Progenitor cell of endocrine pancreas (in vitro differentiated cells): Measurements from ENCODE around the gene VDR. TPM values are rescaled to one million over a fixed set of nuclear protein-coding genes. Genes with fewer than 3 reads are reported as not detected.

Source experiments
- DNase-seq: peaks from one replicate; pipeline ENCODE4 v3.0.0; 2021; ENCODE audit warnings: low spot score; ENCODE audit not compliant: unreplicated experiment
- H3K27ac Mint-ChIP-seq: 2 replicates; pipeline ENCODE4 v1.8.0; 2021; ENCODE audit warnings: mild to moderate bottlenecking, moderate library complexity, mixed read lengths
- H3K27me3 Mint-ChIP-seq: 2 replicates; pipeline ENCODE4 v1.8.0; 2021; ENCODE audit warnings: mixed read lengths
- H3K36me3 Mint-ChIP-seq: 2 replicates; pipeline ENCODE4 v1.8.0; 2022; ENCODE audit warnings: mixed read lengths; ENCODE audit not compliant: insufficient read depth
- H3K4me1 Mint-ChIP-seq: 2 replicates; pipeline ENCODE4 v1.8.0; 2021; ENCODE audit warnings: low read depth, mixed read lengths
- H3K4me3 Mint-ChIP-seq: 2 replicates; pipeline ENCODE4 v1.8.0; 2021; ENCODE audit warnings: low read depth, mild to moderate bottlenecking, moderate library complexity, mixed read lengths
- H3K9me3 Mint-ChIP-seq: 2 replicates; pipeline ENCODE4 v1.8.0; 2021; ENCODE audit warnings: low read depth, mixed read lengths
- total RNA-seq: library from RNA; stranded (reverse); gene quantifications from 2 replicates; pipeline ENCODE4 v1.2.1, GENCODE V29; 2021
- TF ChIP-seq, protein P1 (sequence below): fragments of 200-600 bp; sonication (generic); IDR thresholded peaks from one replicate; pipeline ENCODE4 v1.5.0; 2021; ENCODE audit warnings: antibody characterized with exemption, mild to moderate bottlenecking; ENCODE audit not compliant: unreplicated experiment

The VDR gene
- total RNA-seq, 1 donor from 2014 or later, result 0.31 TPM

GRCh38 chr12:47942614-47943225 is 37.9 kb upstream of the VDR start:
- H3K27ac Mint-ChIP-seq, result no peak overlapping the region
- H3K4me3 Mint-ChIP-seq, result no peak overlapping the region
- TF ChIP-seq, protein P1, sequence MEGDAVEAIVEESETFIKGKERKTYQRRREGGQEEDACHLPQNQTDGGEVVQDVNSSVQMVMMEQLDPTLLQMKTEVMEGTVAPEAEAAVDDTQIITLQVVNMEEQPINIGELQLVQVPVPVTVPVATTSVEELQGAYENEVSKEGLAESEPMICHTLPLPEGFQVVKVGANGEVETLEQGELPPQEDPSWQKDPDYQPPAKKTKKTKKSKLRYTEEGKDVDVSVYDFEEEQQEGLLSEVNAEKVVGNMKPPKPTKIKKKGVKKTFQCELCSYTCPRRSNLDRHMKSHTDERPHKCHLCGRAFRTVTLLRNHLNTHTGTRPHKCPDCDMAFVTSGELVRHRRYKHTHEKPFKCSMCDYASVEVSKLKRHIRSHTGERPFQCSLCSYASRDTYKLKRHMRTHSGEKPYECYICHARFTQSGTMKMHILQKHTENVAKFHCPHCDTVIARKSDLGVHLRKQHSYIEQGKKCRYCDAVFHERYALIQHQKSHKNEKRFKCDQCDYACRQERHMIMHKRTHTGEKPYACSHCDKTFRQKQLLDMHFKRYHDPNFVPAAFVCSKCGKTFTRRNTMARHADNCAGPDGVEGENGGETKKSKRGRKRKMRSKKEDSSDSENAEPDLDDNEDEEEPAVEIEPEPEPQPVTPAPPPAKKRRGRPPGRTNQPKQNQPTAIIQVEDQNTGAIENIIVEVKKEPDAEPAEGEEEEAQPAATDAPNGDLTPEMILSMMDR, result no peak
- H3K27me3 Mint-ChIP-seq, result peaks cover 25% of the 10 kb centered on the region
- H3K4me1 Mint-ChIP-seq, result peaks cover 1% of the 10 kb centered on the region
- DNase-seq, result no peak
- no peaks in the 10 kb centered on the region for H3K36me3 Mint-ChIP-seq
- no peaks in the 10 kb centered on the region for H3K9me3 Mint-ChIP-seq

DNA sequence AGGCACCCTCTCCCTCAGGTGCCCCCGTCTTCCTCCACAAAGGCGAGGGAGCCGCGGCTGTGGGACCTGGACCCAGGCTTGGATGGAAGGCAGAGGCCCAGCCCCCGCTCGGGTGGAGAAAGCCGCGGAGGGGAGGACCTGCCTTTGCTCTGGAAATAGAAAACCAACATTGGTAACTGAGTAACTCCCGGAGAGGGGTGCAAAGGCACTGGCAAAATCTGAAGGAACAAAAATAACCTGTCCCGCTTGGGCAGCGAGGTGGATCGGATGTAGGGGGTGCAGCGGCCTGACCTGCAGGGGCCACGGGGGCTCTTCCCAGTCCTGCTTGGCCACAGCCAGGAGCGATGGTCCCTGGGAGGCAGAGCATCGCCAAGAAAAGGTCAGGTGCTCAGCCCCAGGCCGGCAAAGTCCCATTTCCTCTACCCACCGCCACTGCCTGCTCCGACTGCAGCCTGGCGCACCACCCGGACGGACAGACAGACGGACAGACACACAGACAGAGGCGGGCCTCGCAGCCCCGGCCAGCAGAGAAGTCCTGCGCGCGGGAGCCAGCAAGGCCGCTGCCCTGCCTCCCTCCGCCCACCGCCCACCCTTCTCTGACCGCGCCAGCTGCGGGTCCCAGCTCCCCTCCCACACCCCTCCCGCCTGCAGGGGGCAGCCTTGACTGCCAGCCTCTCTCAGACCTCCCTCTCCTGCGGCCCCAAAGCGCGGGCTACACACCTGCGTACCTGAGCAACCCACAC is 37.2 kb upstream of the VDR start:
- Mint-ChIP-seq H3K27ac (no peak overlapping the region), H3K4me3 (no peak overlapping the region), H3K4me1 (peaks cover 1% of the 10 kb centered on the region), H3K27me3 (peaks cover 31% of the 10 kb centered on the region), H3K36me3 (no peaks in the 10 kb centered on the region), H3K9me3 (no peaks in the 10 kb centered on the region)
- DNase-seq, result no peak
- TF ChIP-seq, protein P1, result no peak

- no peak for DNase-seq
- Mint-ChIP-seq H3K4me3 (no peak overlapping the region), H3K9me3 (no peaks in the 10 kb centered on the region), H3K4me1 (peaks cover 1% of the 10 kb centered on the region), H3K27me3 (peaks cover 28% of the 10 kb centered on the region), H3K36me3 (no peaks in the 10 kb centered on the region), H3K27ac (no peak overlapping the region)
- TF ChIP-seq, protein P1, result no peak
Observed at GRCh38 chr12:47941475-47941780, 36.6 kb upstream of the VDR start.

GRCh38 chr12:47940773-47941474 is 36.1 kb upstream of the VDR start:
- no peaks in the 10 kb centered on the region for H3K36me3 Mint-ChIP-seq
- no peak overlapping the region for H3K27ac Mint-ChIP-seq
- H3K9me3 Mint-ChIP-seq, result no peaks in the 10 kb centered on the region
- H3K4me1 Mint-ChIP-seq, result peaks cover 1% of the 10 kb centered on the region
- peaks cover 32% of the 10 kb centered on the region for H3K27me3 Mint-ChIP-seq
- H3K4me3 Mint-ChIP-seq, result no peak overlapping the region
- TF ChIP-seq, protein P1, result no peak
- DNase-seq, result no peak

DNA sequence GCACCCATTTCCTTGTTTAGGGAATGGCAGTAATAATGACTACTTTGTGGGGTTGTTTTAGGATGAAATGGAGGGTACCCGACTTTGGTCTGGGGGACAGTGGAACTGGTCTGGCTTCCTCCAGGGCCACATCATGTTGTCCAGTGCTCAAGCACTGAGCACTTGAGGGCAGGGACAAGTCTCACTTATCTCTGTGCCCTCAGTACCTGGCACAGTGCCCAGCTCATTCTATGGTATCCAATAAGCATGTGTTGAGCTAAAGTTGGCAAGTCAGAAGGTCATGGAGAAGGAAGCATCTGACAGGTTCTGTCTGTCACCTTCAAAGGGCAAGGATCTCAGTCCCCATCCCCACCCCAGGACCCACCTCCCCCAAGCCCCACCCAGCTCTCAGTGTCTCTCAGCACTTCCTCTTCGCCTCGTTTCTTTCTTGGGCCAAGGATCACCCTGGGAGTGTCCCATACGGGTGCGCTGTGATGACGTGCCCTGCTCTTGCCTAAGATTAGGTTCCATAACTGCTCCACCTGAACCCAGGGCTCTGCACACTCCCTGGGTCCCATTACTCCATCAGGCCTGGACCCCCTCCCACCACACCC is 34.3 kb upstream of the VDR start:
- H3K9me3 Mint-ChIP-seq, result no peaks in the 10 kb centered on the region
- H3K4me1 Mint-ChIP-seq, result peaks cover 1% of the 10 kb centered on the region
- H3K27ac Mint-ChIP-seq, result no peak overlapping the region
- DNase-seq, result no peak
- no peaks in the 10 kb centered on the region for H3K36me3 Mint-ChIP-seq
- H3K27me3 Mint-ChIP-seq, result peaks cover 34% of the 10 kb centered on the region
- TF ChIP-seq, protein P1, result no peak
- H3K4me3 Mint-ChIP-seq, result no peak overlapping the region
